ENCODE measurements around the gene SLC22A5. TPM values are rescaled to one million over a fixed set of nuclear protein-coding genes. Genes with fewer than 3 reads are reported as not detected.

SLC22A5 gene
- total RNA-seq, 1 experiment from 2014 or later = 3.6 TPM

GRCh38 chr5:132420706-132421272 is 51.3 kb downstream of the SLC22A5 start:
- H3K4me1 Mint-ChIP-seq = peaks cover 20% of the 10 kb centered on the region
- POLR2A ChIA-PET = interaction anchor here (0.9 kb wide), 1 partner anchor 74 kb away, joined by 3 read pairs; no protein-coding TSS in a partner anchor
- TF ChIP-seq JAZF1 (CRISPR knock-in tag; IDR thresholded peaks at IDR 0.05) (no peak), E2F4 (CRISPR knock-in tag; IDR thresholded peaks at IDR 0.05; ENCODE audit: borderline replicate concordance, low read depth) (no peak), IRF2 (CRISPR knock-in tag; IDR thresholded peaks at IDR 0.05; ENCODE audit: borderline replicate concordance, low read depth) (no peak), ESRRA (CRISPR knock-in tag; IDR thresholded peaks at IDR 0.05; ENCODE audit: borderline replicate concordance) (no peak), SMAD4 (CRISPR knock-in tag; IDR thresholded peaks at IDR 0.05) (no peak), ZNF423 (CRISPR knock-in tag; IDR thresholded peaks at IDR 0.05) (no peak), HMGA2 (CRISPR knock-in tag; IDR thresholded peaks at IDR 0.05) (no peak), FOXJ3 (CRISPR knock-in tag; IDR thresholded peaks at IDR 0.05; ENCODE audit: borderline replicate concordance) (no peak), ZNF232 (CRISPR knock-in tag; IDR thresholded peaks at IDR 0.05) (no peak), E2F1 (CRISPR knock-in tag; IDR thresholded peaks at IDR 0.05) (no peak), MLX (CRISPR knock-in tag; IDR thresholded peaks at IDR 0.05) (no peak), ZSCAN18 (CRISPR knock-in tag; IDR thresholded peaks at IDR 0.05) (no peak), ATF1 (CRISPR knock-in tag; IDR thresholded peaks at IDR 0.05) (no peak)

GRCh38 chr5:132421462-132421861 is 52.0 kb downstream of the SLC22A5 start:
- CTCF ChIA-PET = interaction anchor here (1.3 to 1.7 kb wide), 3 partner anchors 43 to 79 kb away, joined by 4 to 16 read pairs (median 6); partner anchors contain the start of gene IRF1
- no peaks in the 10 kb centered on the region for H3K36me3 Mint-ChIP-seq
- TF ChIP-seq NFE2L1 (CRISPR knock-in tag; IDR thresholded peaks at IDR 0.05) = no peak
- no peak for TF ChIP-seq ZNF232 (CRISPR knock-in tag; IDR thresholded peaks at IDR 0.05)
- no peak for TF ChIP-seq CREM (CRISPR knock-in tag; IDR thresholded peaks at IDR 0.05)
- no peak for TF ChIP-seq CREB1 (CRISPR knock-in tag; IDR thresholded peaks at IDR 0.05)
- TF ChIP-seq ZSCAN18 (CRISPR knock-in tag; IDR thresholded peaks at IDR 0.05) = no peak
- TF ChIP-seq NFYB (CRISPR knock-in tag; conservative IDR thresholded peaks at IDR 0.05; ENCODE audit: low read depth) = no peak
- TF ChIP-seq OVOL2 (CRISPR knock-in tag; IDR thresholded peaks at IDR 0.05; ENCODE audit: borderline replicate concordance) = no peak
- no peak for TF ChIP-seq MYBL2 (CRISPR knock-in tag; IDR thresholded peaks at IDR 0.05)
- TF ChIP-seq E2F1 (CRISPR knock-in tag; IDR thresholded peaks at IDR 0.05) = no peak
- no peak for TF ChIP-seq ATF1 (CRISPR knock-in tag; IDR thresholded peaks at IDR 0.05)
- no peak for TF ChIP-seq CDX4 (CRISPR knock-in tag; IDR thresholded peaks at IDR 0.05; ENCODE audit: borderline replicate concordance)
- TF ChIP-seq AFF4 (CRISPR knock-in tag; IDR thresholded peaks at IDR 0.05; ENCODE audit: borderline replicate concordance) = no peak

More at GRCh38 chr5:132420706-132421272, 51.3 kb downstream of the SLC22A5 start:
- no peaks in the 10 kb centered on the region; the same call in 1 of the 2 replicates for H3K27me3 Mint-ChIP-seq (ENCODE audit: low read depth)
- H3K9me3 Mint-ChIP-seq = no peaks in the 10 kb centered on the region
- CTCF ChIA-PET = interaction anchor here (0.7 to 1.7 kb wide), 10 partner anchors 10 to 106 kb away, joined by 3 to 16 read pairs (median 6); partner anchors contain the start of gene IRF1
- no peak for ATAC-seq
- DNase-seq (ENCODE audit: low spot score) = no peak
- H3K27ac Mint-ChIP-seq = no peak overlapping the region
- no peaks in the 10 kb centered on the region for H3K36me3 Mint-ChIP-seq
- no peak overlapping the region for H3K4me3 Mint-ChIP-seq

More at GRCh38 chr5:132421462-132421861, 52.0 kb downstream of the SLC22A5 start:
- Mint-ChIP-seq H3K4me3 (no peak overlapping the region), H3K4me1 (peaks cover 20% of the 10 kb centered on the region), H3K27me3 (ENCODE audit: low read depth) (no peaks in the 10 kb centered on the region; the same call in 1 of the 2 replicates), H3K9me3 (no peaks in the 10 kb centered on the region), H3K27ac (no peak overlapping the region)
- POLR2A ChIA-PET = no interaction called here
- DNase-seq (ENCODE audit: low spot score) (no peak), ATAC-seq (no peak)

Data from WTC11 (cell line).